ENCODE data around the gene KLHL4.
A peak's percentile ranks its signal among the peaks of the same experiment; 100 is the strongest.
"Not testable (repeated sequence)": the region's sequence is repeated elsewhere in the genome, so short reads cannot be mapped to it uniquely, and the experiment has no call there.

The KLHL4 gene

GRCh38 chrX:87663421-87663820 is 145.8 kb downstream of the KLHL4 start:
- DNase-seq (ENCODE audit: low read depth, low spot score), result no peak

- peak; percentile 18 for DNase-seq (ENCODE audit: low read depth, low spot score)
Measured at GRCh38 chrX:87664381-87664780, 146.8 kb downstream of the KLHL4 start.

- no peak for DNase-seq (ENCODE audit: low read depth, low spot score)
Measured at GRCh38 chrX:87679849-87680248, 162.2 kb downstream of the KLHL4 start.

GRCh38 chrX:87687703-87688102 is 170.1 kb downstream of the KLHL4 start:
- no peak for DNase-seq (ENCODE audit: low read depth, low spot score)

- DNase-seq (ENCODE audit: low read depth, low spot score), result not testable (repeated sequence)
Measured at GRCh38 chrX:87688113-87688748, 170.6 kb downstream of the KLHL4 start.

- not testable (repeated sequence) for DNase-seq (ENCODE audit: low read depth, low spot score)
Measured at GRCh38 chrX:87689218-87689617, 171.6 kb downstream of the KLHL4 start.

GRCh38 chrX:87693204-87693603 is 175.6 kb downstream of the KLHL4 start:
- DNase-seq (ENCODE audit: low read depth, low spot score), result no peak

GRCh38 chrX:87697409-87697808 is 179.8 kb downstream of the KLHL4 start:
- DNase-seq (ENCODE audit: low read depth, low spot score), result no peak

- no peak for DNase-seq (ENCODE audit: low read depth, low spot score)
Measured at GRCh38 chrX:87702795-87703194, 185.2 kb downstream of the KLHL4 start.

- not testable (repeated sequence) for DNase-seq (ENCODE audit: low read depth, low spot score)
Measured at GRCh38 chrX:87703469-87703868, 185.9 kb downstream of the KLHL4 start.

GRCh38 chrX:87706134-87706533 is 188.5 kb downstream of the KLHL4 start:
- DNase-seq (ENCODE audit: low read depth, low spot score), result no peak

GRCh38 chrX:87710580-87710979 is 193.0 kb downstream of the KLHL4 start:
- no peak for DNase-seq (ENCODE audit: low read depth, low spot score)
